Stimulated activated CD8-positive, alpha-beta memory T cell treated with anti-CD3 and anti-CD28 coated beads, Interleukin-15, amount 100 ng/mL, for 48 hours (primary cell): ENCODE measurements around the gene RNPEPL1.
"Not testable (repeated sequence)": the region's sequence is repeated elsewhere in the genome, so short reads cannot be mapped to it uniquely, and the experiment has no call there.

Source experiments
- DNase-seq, 2 donors: peaks; one replicate each; pipeline ENCODE4 v3.0.0-alpha.2; 2020; ENCODE audit warnings: low read depth in 2 of 2

The RNPEPL1 gene

GRCh38 chr2:240538031-240538780, 30.1 kb upstream of the RNPEPL1 start:
- DNase-seq = no peak

GRCh38 chr2:240539101-240539500, 29.2 kb upstream of the RNPEPL1 start:
- DNase-seq = not testable (repeated sequence)

- DNase-seq = no peak
Observed at GRCh38 chr2:240539906-240540305, 28.4 kb upstream of the RNPEPL1 start.

GRCh38 chr2:240551288-240551687, 17.0 kb upstream of the RNPEPL1 start:
- no peak for DNase-seq

GRCh38 chr2:240551811-240552210, 16.5 kb upstream of the RNPEPL1 start:
- DNase-seq = no peak

- no peak for DNase-seq
Observed at GRCh38 chr2:240553956-240554480, 14.3 kb upstream of the RNPEPL1 start.

GRCh38 chr2:240554767-240555493, 13.4 kb upstream of the RNPEPL1 start:
- DNase-seq = no peak

GRCh38 chr2:240555541-240556250, 12.6 kb upstream of the RNPEPL1 start:
- DNase-seq = no peak

- DNase-seq = peak; percentile 35 to 47
Observed at GRCh38 chr2:240556553-240557100, 11.7 kb upstream of the RNPEPL1 start.

GRCh38 chr2:240557101-240557751, 11.1 kb upstream of the RNPEPL1 start:
- DNase-seq = no peak

GRCh38 chr2:240557808-240558207, 10.5 kb upstream of the RNPEPL1 start, which contains the start of gene ANKMY1:
Gene ANKMY1, minus strand, starts transcription at chr2:240557988. Its CDS starts 653 bp downstream, at chr2:240557335.
- peak; percentile 65 to 69 for DNase-seq

GRCh38 chr2:240558236-240558761, 10.0 kb upstream of the RNPEPL1 start:
- no peak for DNase-seq

GRCh38 chr2:240559286-240559685, 9.0 kb upstream of the RNPEPL1 start:
- no peak for DNase-seq

GRCh38 chr2:240560084-240560479, 8.2 kb upstream of the RNPEPL1 start, which contains the start of gene DUSP28:
Gene DUSP28, plus strand, starts transcription at chr2:240560357. Its CDS starts 328 bp downstream, at chr2:240560685.
- peak; percentile 92 for DNase-seq

- peak; percentile 97 to 98 for DNase-seq
Observed at GRCh38 chr2:240560480-240561324, 7.6 kb upstream of the RNPEPL1 start.

- DNase-seq = no peak
Observed at GRCh38 chr2:240561325-240561971, 6.8 kb upstream of the RNPEPL1 start.

- not testable (repeated sequence) for DNase-seq
Observed at GRCh38 chr2:240563231-240563630, 5.1 kb upstream of the RNPEPL1 start.

- DNase-seq = no peak
Observed at GRCh38 chr2:240563951-240564560, 4.2 kb upstream of the RNPEPL1 start.
